ENCODE results near the gene SRSF3.

SRSF3 gene

DNA sequence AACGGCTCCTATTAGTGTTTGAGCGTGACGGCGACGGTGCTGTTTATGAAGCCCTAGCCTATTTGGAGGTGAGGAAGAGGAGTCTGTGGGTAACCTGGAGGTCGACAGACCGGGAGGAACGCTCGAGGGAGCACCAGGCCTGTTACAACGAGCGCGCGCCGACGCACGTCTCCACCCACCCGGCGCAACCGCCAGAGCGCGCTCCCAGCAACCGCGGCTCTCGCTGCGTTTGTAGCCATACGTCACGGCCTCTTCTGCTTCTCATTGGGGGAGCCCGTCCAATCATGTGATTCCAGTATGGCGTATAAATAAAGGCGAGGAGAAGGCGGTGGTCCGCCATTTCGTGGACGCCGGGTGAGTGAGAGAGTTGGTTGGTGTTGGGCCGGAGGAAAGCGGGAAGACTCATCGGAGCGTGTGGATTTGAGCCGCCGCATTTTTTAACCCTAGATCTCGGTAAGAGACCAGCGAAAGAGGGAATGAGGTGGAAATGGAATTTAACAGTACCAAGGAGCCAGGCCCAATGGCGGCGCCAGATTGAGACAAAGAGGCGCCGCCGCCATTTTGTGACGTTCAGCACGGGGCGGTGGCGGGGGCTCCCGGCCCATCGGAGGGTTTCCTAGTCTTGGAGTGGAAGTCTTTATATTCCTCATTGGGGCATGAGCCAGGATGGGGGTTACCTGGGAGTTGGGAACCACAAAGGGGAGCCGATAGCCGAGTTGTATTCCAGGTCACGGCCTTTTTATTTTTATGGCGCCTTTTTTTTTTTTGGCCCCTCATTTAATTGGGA lies at the start of gene SRSF3:
TSS of gene SRSF3 (plus strand) at position 334 of the 787 bp plus-strand sequence. CDS start 2,401 bp downstream, outside the sequence.
- peak; percentile 97 for DNase-seq (ENCODE audit: insufficient read length, low spot score)

GRCh38 chr6:36545767-36546307 lies 48.3 kb upstream of the SRSF3 start:
- FAIRE-seq (no peak), DNase-seq (ENCODE audit: insufficient read length, low spot score) (no peak)

More for the DNA sequence above, at the start of gene SRSF3:
- FAIRE-seq = peak; percentile 86

- DNase-seq (ENCODE audit: insufficient read length, low spot score) (no peak), FAIRE-seq (no peak)
Observed at GRCh38 chr6:36546308-36546919, 47.7 kb upstream of the SRSF3 start.

DNA sequence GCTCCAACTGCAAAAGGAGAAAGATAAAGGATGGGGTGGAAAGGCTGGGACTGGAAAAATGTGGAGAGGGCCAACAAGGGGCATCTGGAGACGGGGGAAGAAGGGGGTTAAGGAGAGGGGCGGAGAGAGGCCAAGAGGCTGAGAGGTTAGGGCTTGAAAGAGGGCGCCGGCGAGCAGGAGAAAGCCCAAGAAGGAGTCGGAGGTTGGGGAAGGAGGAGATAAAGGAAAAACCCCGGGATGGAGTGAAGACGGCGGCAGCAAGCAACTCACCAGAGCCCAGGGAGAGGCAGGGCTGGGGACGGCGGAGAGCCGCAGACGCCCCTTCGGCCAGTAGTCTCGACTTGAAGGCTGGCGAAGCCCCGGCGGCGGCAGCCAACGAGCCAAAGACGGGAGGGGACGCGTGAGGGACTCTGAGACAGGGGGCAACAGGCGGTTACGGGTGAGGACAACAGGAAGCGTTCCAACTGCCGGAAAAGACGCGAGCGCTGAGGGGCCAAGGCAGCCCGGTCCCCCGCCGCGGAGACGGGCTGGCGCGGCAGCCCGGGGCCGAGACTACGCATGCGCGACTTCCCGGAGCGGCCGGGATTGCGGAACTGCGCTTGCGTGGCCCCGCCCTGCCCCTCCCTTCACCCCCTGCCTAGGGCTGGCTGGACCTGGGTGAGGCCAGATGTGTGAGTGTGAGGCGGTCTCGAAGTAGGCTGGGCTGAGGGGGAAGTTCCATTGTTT lies 47.1 kb upstream of the SRSF3 start, which contains the start of gene STK38:
TSS of gene STK38 (minus strand) at position 560 of the 726 bp plus-strand sequence. CDS start 7,277 bp downstream, outside the sequence.
- FAIRE-seq (peak; percentile 92), DNase-seq (ENCODE audit: insufficient read length, low spot score) (peak; percentile 99)

GRCh38 chr6:36547646-36548400 lies 46.3 kb upstream of the SRSF3 start:
- no peak for DNase-seq (ENCODE audit: insufficient read length, low spot score)
- FAIRE-seq = no peak

- FAIRE-seq (no peak), DNase-seq (ENCODE audit: insufficient read length, low spot score) (no peak)
Observed at GRCh38 chr6:36548401-36548743, 45.8 kb upstream of the SRSF3 start.

DNA sequence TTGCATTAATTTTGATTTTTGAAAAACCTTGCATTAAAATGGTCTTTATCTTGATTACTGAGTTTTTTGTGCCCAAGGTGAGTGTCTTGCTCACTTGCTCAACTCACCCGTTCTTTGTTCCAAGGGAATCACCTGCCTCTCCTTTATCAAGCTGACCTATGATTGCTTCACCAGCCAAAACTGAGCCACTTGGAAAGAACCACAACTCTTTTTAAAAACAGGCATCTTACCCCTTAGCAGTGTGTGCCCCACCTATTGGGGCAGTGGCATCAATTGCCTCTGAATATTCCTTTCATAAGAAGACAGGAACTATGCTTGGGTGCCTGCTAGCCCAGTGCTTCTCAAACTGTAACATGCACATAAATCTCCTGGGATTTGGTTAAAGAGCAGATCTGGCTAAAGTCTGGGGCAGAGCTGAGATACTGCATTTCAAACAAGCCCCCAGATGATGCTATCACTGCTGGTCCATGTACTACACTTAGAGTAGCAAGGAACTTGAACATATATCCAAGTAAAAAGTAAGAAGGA lies 43.6 kb upstream of the SRSF3 start:
- no peak for FAIRE-seq
- no peak for DNase-seq (ENCODE audit: insufficient read length, low spot score)

DNA sequence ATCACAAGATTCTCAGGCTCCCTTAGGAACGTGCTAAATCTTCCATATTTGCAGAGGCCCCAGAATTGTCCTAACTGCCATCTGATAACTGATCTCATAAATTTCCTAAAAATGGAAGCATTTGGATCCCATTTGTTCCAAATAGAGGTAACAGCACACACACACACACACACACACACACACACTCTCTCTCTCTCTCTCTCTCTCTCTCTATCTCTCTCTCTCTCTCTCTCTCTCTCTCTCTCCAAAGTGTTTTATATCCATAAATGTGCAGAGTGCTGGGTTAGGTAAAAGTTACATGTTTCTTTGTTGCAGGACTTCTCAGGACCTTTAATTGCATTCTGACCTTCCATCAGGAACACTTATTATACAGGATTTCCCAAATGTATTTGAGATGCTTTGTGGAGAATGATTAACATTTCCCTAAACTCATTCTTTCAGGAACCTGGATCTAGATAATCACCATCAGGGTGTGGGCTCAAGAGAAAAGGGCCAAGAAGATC lies 38.4 kb upstream of the SRSF3 start:
- FAIRE-seq = no peak

DNA sequence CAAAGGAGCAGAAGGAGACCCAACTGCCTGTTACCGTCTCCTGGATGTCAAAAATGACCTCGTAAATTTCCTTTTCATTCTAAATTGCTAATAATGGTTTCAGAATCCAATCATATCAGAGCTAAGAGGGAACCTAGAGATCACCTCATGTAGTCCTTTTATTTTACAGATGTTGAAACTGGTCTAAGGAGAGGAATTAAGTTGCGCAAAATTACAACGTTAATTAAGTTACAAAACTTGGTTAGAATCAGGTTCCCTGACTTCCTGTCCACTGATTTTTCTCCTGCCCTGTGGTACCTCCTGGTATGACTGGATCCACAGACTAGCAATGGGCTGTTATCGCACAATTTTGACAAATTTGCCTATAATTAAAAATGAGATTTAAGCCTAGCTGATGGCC lies 37.9 kb upstream of the SRSF3 start:
- no peak for FAIRE-seq
- DNase-seq (ENCODE audit: insufficient read length, low spot score) = no peak

More for the DNA sequence above, 38.4 kb upstream of the SRSF3 start:
- no peak for DNase-seq (ENCODE audit: insufficient read length, low spot score)

GRCh38 chr6:36559011-36559793 lies 35.0 kb upstream of the SRSF3 start:
- FAIRE-seq = no peak
- DNase-seq (ENCODE audit: insufficient read length, low spot score) = no peak

DNA sequence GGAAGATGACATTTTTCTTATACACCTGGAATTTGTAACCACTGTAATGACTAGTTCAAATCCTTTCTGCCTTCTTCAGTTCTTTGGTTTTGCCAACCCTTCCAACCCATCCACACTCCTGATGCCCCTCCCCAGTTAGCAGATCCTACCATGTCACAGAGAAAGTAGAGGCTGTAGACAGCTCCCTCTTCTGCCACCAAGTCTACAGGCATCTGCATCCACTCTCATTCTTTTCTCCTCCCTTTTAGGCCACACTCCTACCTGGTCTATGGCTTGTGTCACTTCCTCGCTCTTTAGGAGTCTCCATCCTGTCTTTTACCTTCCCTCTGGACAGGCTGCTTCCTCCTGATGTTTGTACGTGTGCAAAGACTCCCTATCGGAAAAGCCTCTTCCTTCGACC lies 33.3 kb upstream of the SRSF3 start:
- FAIRE-seq (no peak), DNase-seq (ENCODE audit: insufficient read length, low spot score) (no peak)

DNA sequence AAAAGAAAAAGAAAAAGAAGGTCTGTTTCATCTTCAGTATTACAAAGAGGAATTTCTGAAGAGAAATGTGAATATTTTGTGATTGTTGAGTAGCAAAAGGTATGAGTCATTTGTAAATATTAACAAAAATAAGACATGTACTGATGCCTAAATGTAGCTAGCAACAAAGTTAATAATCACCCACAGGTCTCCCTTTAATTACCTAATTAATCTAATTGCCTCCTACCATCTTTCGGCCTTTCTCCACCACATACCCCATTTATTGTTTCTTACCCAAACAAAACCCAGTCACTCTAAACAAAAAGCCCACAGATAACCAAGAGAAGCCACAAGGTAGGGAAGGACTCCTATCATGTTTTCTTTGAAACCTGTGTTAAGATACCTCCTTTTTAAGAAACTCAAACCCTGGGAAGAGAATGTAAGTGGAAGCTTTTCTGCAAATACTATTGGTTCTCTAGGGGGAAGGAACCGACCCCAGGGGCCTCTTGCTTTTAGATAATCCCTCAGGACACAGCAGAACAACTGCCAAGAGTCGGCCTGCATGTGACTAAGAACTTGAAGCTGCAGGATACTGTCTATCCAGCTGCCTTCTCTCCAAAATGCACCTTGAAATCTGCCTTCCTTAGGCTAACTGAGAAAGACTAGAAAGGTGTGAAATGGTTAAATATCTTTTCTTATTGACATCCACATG lies 30.8 kb upstream of the SRSF3 start:
- FAIRE-seq = no peak
- DNase-seq (ENCODE audit: insufficient read length, low spot score) = no peak

DNA sequence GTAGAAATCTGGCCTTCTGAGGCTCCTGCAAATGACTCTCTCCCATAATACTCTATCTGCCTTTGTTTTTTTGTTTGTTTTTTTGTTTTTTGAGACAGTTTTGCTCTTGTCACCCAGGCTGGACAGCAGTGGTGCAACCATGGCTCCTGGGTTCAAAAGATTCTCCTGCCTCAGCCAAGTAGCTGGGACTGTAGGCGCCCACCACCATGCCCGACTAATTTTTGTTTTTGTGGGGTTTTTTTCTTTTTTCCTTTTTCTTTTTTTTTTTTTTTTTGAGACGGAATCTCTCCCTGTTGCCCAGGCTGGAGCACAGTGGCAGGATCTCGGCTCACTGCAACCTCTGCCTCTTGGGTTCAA lies 30.3 kb upstream of the SRSF3 start:
- DNase-seq (ENCODE audit: insufficient read length, low spot score) = no peak
- FAIRE-seq = no peak

DNA sequence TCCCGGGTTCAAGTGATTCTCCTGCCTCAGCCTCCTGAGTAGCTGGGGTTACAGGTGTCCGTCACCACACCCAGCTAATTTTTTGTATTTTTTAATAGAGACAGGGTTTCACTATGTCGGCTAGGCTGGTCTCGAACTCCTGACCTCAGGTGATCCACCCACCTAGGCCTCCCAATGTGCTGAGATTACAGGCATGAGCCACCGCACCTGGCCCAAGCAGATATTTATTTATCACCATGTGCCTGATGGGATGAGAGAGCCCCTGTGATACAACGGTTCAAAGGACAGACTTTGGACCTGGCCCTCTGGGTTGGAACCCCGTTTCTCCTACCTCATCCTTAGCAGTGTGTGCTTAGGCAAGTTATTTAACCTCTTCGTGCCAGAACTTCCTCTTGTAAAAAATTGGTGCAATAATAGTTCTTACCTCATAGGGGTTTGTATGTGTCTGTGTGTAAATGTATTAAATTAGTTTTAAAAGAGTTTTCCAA lies 27.7 kb upstream of the SRSF3 start:
- FAIRE-seq (no peak), DNase-seq (ENCODE audit: insufficient read length, low spot score) (no peak)

GRCh38 chr6:36570264-36570663 lies 23.9 kb upstream of the SRSF3 start:
- FAIRE-seq (no peak), DNase-seq (ENCODE audit: insufficient read length, low spot score) (no peak)

DNA sequence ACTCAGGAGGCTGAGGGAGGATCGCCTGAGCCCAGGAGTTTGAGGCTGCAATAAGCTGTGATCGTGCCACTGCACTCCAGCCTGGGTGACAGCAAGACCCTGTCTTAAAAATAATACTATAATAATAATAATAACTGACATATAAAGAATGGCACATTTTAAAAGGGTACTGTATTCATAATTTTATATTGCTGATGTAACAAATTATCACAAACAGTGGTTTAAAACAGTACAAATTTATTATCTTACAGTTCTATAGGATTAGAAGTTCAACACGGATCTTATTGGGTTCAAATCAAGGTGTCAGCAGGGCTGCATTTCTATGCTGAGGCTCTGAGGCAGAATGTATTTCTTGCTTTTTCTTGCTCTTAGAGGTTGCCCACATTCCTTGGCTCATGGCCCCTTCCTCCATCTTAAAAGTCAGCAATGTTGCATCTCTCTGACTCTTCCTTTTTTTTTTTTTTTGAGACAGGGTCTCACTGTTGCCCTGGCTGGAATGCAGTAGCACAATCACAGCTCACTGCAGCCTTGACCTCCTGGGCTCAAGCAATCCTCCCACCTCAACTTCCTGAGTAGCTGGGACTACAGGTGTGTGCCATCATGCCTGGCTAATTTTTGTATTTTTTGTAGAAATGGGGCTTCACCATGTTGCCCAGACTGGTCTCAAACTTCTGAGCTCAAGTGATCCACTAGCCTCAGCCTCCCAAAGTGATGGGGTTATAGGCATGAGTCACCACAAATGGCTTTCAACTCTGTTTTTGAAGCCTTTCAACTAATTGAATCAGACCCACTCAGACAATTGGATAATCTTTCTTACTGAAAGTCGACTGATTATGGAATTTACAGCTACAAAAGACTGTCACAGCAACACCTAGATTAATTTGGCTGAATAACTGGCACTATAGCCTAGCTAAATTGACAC lies 22.8 kb upstream of the SRSF3 start:
- FAIRE-seq (no peak), DNase-seq (ENCODE audit: insufficient read length, low spot score) (no peak)
